ENCODE results near the gene MEA1.

Gene MEA1

GRCh38 chr6:42968783-42969182 is 45.0 kb downstream of the MEA1 start:
- no peak overlapping the region for H3K4me3 ChIP-seq (ENCODE audit: low read depth in 1 of 2, low read length in 1 of 2)
- H3K27ac ChIP-seq, result no peak overlapping the region
- H3K4me1 ChIP-seq (ENCODE audit: control insufficient read depth in 1 of 2, insufficient read depth in 1 of 2, low read depth in 1 of 2, low read length in 1 of 2), result peaks cover 1 to 4% of the 10 kb centered on the region in 2 experiments
- H3K36me3 ChIP-seq, result peaks cover 74% of the 10 kb centered on the region
- H3K9me3 ChIP-seq, result no peaks in the 10 kb centered on the region
- TF ChIP-seq CTCF (IDR thresholded peaks at IDR 0.05), result no peak
- H3K27me3 ChIP-seq, result no peaks in the 10 kb centered on the region

GRCh38 chr6:42968126-42968701 is 45.5 kb downstream of the MEA1 start:
- H3K36me3 ChIP-seq, result peaks cover 74% of the 10 kb centered on the region
- no peaks in the 10 kb centered on the region for H3K4me1 ChIP-seq (ENCODE audit: control insufficient read depth in 1 of 2, insufficient read depth in 1 of 2, low read depth in 1 of 2, low read length in 1 of 2)
- no peak overlapping the region for H3K27ac ChIP-seq
- TF ChIP-seq CTCF (IDR thresholded peaks at IDR 0.05), result no peak
- no peaks in the 10 kb centered on the region for H3K9me3 ChIP-seq
- no peaks in the 10 kb centered on the region for H3K27me3 ChIP-seq
- no peak overlapping the region for H3K4me3 ChIP-seq (ENCODE audit: low read depth in 1 of 2, low read length in 1 of 2)

- no peaks in the 10 kb centered on the region for H3K27me3 ChIP-seq
Observed at GRCh38 chr6:42967228-42967627, 46.5 kb downstream of the MEA1 start.

GRCh38 chr6:42966571-42966970 is 47.2 kb downstream of the MEA1 start:
- Histone ChIP-seq H3K4me3 (ENCODE audit: low read depth in 1 of 2, low read length in 1 of 2) (no peak overlapping the region), H3K36me3 (peaks cover 88% of the 10 kb centered on the region), H3K27ac (no peak overlapping the region)

More at GRCh38 chr6:42967228-42967627, 46.5 kb downstream of the MEA1 start:
- peaks cover 81% of the 10 kb centered on the region for H3K36me3 ChIP-seq
- TF ChIP-seq CTCF (IDR thresholded peaks at IDR 0.05), result no peak
- no peaks in the 10 kb centered on the region for H3K4me1 ChIP-seq (ENCODE audit: control insufficient read depth in 1 of 2, insufficient read depth in 1 of 2, low read depth in 1 of 2, low read length in 1 of 2)
- H3K9me3 ChIP-seq, result no peaks in the 10 kb centered on the region
- no peak overlapping the region for H3K27ac ChIP-seq
- H3K4me3 ChIP-seq (ENCODE audit: low read depth in 1 of 2, low read length in 1 of 2), result no peak overlapping the region

GRCh38 chr6:42963855-42964605 is 49.7 kb downstream of the MEA1 start:
- H3K4me1 ChIP-seq (ENCODE audit: control insufficient read depth in 1 of 2, insufficient read depth in 1 of 2, low read depth in 1 of 2, low read length in 1 of 2), result peaks cover 14% of the 10 kb centered on the region in 2 experiments
- no peaks in the 10 kb centered on the region for H3K9me3 ChIP-seq
- TF ChIP-seq CTCF (IDR thresholded peaks at IDR 0.05), result no peak
- no peak overlapping the region for H3K27ac ChIP-seq
- H3K36me3 ChIP-seq, result peaks cover 72% of the 10 kb centered on the region
- no peak overlapping the region for H3K4me3 ChIP-seq (ENCODE audit: low read depth in 1 of 2, low read length in 1 of 2)
- peaks cover 31% of the 10 kb centered on the region for H3K27me3 ChIP-seq

More at GRCh38 chr6:42966571-42966970, 47.2 kb downstream of the MEA1 start:
- Histone ChIP-seq H3K27me3 (peaks cover 6% of the 10 kb centered on the region), H3K4me1 (ENCODE audit: control insufficient read depth in 1 of 2, insufficient read depth in 1 of 2, low read depth in 1 of 2, low read length in 1 of 2) (no peaks in the 10 kb centered on the region), H3K9me3 (no peaks in the 10 kb centered on the region)
- TF ChIP-seq CTCF (IDR thresholded peaks at IDR 0.05), result no peak

Measured in neutrophil (primary cell).